Kidney (tissue), 14 donors: ENCODE measurements around the gene TNS3. TPM values are rescaled to one million over a fixed set of nuclear protein-coding genes. Genes with fewer than 3 reads are reported as not detected.

ENCODE experiments used
- DNase-seq, 5 donors: peaks; one replicate each; pipeline ENCODE4 v3.0.0-alpha.2; 2013 to 2020
- FAIRE-seq: peaks from 2 replicates; lab custom pipeline; 2012; peaks lifted over from hg19 to GRCh38; lab: Jason Lieb, UNC
- H3K27ac ChIP-seq, 2 donors: one replicate each; pipeline ENCODE4 v1.7.0; 2013; ENCODE audit warnings: low read depth in 2 of 2, low read length in 2 of 2, inconsistent platforms in 1 of 2
- H3K27me3 ChIP-seq: one replicate; pipeline ENCODE4 v1.7.1; 2013; ENCODE audit warnings: low read length, inconsistent platforms; ENCODE audit not compliant: control insufficient read depth, insufficient read depth
- H3K36me3 ChIP-seq, 3 donors: one replicate each; pipeline versions ENCODE4 v1.7.0 to v1.7.1; 2013; ENCODE audit warnings: low read length in 3 of 3, control low read depth in 1 of 3, inconsistent platforms in 1 of 3; ENCODE audit not compliant: insufficient read depth in 3 of 3, control insufficient read depth in 2 of 3
- H3K4me1 ChIP-seq, 3 donors: one replicate each; pipeline versions ENCODE4 v1.7.0 to v1.7.1; 2013; ENCODE audit warnings: low read length in 3 of 3, inconsistent platforms in 1 of 3, low read depth in 1 of 3; ENCODE audit not compliant: control insufficient read depth in 2 of 3, insufficient read depth in 2 of 3
- H3K4me3 ChIP-seq, 3 donors: one replicate each; pipeline versions ENCODE4 v1.7.0 to v1.8.1; 2013; ENCODE audit warnings: low read length in 3 of 3, control low read depth in 1 of 3, inconsistent platforms in 1 of 3
- H3K9ac ChIP-seq, 3 donors: one replicate each; pipeline versions ENCODE4 v1.7.0 to v1.7.1; 2013; ENCODE audit warnings: low read length in 3 of 3, control low read depth in 1 of 3, inconsistent platforms in 1 of 3
- H3K9me3 ChIP-seq, 3 donors: one replicate each; pipeline versions ENCODE4 v1.7.0 to v1.7.1; 2013; ENCODE audit warnings: low read length in 3 of 3, control low read depth in 1 of 3, inconsistent platforms in 1 of 3; ENCODE audit not compliant: control insufficient read depth in 2 of 3, insufficient read depth in 1 of 3
- intact Hi-C: fragments of 100-400 bp; cut with DNase I; formaldehyde crosslinking; loops from one replicate; pipeline ENCODE4 v1.11.1; 2022
- polyA plus RNA-seq: library from polyadenylated mRNA; stranded (reverse); fragments of 350-450 nt; fragmentation: Illumina TruSeq; extraction: RNeasy Lipid Tissue Mini Kit (QIAGEN cat#74804); gene quantifications from one replicate; pipeline ENCODE4 v1.2.3, GENCODE V29; 2014; ENCODE audit warnings: low read depth, low replicate concordance; ENCODE audit not compliant: insufficient read depth
- total RNA-seq: library from RNA; stranded (reverse); fragmentation: NEBNext Ultra II Directional; extraction: Animal tissue kit (Norgen Biotek cat#: 25700); gene quantifications from one replicate; pipeline ENCODE4 v1.2.1, GENCODE V29; 2021
- TF ChIP-seq, protein P1 (sequence below): IDR thresholded peaks from 3 replicates; pipeline ENCODE4 v1.5.1; 2012; ENCODE audit warnings: mild to moderate bottlenecking, moderate library complexity, borderline replicate concordance; ENCODE audit not compliant: insufficient read depth; ENCODE audit errors: extremely low read depth
- donor health status: control.
- donor health status: control.
- donor health status: control.
- donor health status: control.
- donor health status: control.
- donor health status: DM: yes; HTN: yes; CAD: no.
- donor health status: Normal renal cell carcinoma (clear cell type).

The TNS3 gene
- total and polyA plus RNA-seq, 2 donors from 2014 or later, result 38.4 to 198 TPM

DNA sequence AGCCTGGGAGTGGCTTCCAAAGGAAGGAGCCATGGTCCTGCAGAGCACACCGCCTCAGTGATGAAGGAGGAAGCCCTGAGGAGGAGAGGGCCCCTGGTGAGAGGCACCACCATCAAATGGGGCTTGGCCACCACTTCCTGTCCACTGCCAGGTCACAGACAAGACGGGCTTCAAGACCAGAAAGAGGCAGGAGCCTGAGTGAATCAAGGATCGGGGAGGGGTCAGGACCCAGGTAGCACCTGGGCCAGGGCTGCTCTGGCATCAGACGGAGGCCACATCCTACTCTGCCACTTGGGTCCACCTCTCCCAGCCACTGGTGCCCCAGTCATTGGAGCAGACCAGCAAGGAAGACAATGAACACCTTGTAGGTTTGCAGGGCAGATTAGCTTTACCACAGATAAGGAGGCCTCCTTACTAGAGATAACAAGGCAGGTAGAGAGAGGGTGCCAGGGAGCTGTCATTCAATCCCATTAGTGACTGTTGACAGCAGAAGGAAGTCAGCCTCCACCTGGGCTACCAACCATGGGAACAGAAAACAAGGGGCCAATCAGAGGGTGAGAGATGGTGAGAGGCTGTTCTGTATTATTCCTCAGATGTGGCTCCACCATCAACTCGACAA lies 143.4 kb downstream of the TNS3 start:
- no peak overlapping the region for H3K4me3 ChIP-seq
- FAIRE-seq, result no peak
- no peak overlapping the region for H3K9ac ChIP-seq
- TF ChIP-seq, protein P1, sequence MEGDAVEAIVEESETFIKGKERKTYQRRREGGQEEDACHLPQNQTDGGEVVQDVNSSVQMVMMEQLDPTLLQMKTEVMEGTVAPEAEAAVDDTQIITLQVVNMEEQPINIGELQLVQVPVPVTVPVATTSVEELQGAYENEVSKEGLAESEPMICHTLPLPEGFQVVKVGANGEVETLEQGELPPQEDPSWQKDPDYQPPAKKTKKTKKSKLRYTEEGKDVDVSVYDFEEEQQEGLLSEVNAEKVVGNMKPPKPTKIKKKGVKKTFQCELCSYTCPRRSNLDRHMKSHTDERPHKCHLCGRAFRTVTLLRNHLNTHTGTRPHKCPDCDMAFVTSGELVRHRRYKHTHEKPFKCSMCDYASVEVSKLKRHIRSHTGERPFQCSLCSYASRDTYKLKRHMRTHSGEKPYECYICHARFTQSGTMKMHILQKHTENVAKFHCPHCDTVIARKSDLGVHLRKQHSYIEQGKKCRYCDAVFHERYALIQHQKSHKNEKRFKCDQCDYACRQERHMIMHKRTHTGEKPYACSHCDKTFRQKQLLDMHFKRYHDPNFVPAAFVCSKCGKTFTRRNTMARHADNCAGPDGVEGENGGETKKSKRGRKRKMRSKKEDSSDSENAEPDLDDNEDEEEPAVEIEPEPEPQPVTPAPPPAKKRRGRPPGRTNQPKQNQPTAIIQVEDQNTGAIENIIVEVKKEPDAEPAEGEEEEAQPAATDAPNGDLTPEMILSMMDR, result no peak
- intact Hi-C loops, result loop anchor here (10.0 kb wide), 1 partner anchor 386 kb away; no protein-coding TSS in a partner anchor
- no peaks in the 10 kb centered on the region for H3K27me3 ChIP-seq
- no peak for DNase-seq
- H3K4me1 ChIP-seq, result peaks cover 0 to 19% (median 11%) of the 10 kb centered on the region in 3 donors
- no peaks in the 10 kb centered on the region for H3K9me3 ChIP-seq
- peaks cover 5 to 38% (median 17%) of the 10 kb centered on the region in 3 donors for H3K36me3 ChIP-seq
- no peak overlapping the region for H3K27ac ChIP-seq

DNA sequence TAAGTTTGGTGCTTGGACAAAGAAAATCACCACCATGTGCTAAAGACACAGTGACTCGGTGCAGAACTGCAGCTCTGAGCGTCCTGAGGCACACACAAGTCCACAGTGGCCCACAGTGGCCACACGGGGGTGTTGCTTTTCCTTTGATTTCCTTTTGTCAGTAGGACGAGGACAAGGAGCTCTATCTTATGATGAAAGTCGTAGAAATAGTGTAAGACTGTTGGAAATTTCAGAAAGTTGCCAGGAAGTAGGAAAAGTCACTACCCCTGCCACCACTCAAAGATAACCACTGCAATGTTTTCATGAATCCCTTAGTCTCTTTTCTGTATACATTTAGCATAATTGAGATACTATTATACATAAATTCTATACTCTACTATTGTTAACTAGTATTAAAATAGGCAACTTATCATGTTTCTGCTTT lies 146.0 kb downstream of the TNS3 start:
- DNase-seq (peak in 4 of 5 donors; percentile 72 to 87 (median 82)), FAIRE-seq (peak; percentile 68)
- no peak overlapping the region for H3K4me3 ChIP-seq
- H3K36me3 ChIP-seq, result peaks cover 5 to 39% (median 17%) of the 10 kb centered on the region in 3 donors
- no peak overlapping the region for H3K27ac ChIP-seq
- H3K4me1 ChIP-seq, result peaks cover 0 to 10% (median 8%) of the 10 kb centered on the region in 3 donors
- H3K9me3 ChIP-seq, result no peaks in the 10 kb centered on the region
- H3K9ac ChIP-seq, result no peak overlapping the region
- TF ChIP-seq, protein P1, result peak; percentile 79
- intact Hi-C loops, result loop anchor here (10.0 kb wide), 1 partner anchor 389 kb away; no protein-coding TSS in a partner anchor
- H3K27me3 ChIP-seq, result no peaks in the 10 kb centered on the region

DNA sequence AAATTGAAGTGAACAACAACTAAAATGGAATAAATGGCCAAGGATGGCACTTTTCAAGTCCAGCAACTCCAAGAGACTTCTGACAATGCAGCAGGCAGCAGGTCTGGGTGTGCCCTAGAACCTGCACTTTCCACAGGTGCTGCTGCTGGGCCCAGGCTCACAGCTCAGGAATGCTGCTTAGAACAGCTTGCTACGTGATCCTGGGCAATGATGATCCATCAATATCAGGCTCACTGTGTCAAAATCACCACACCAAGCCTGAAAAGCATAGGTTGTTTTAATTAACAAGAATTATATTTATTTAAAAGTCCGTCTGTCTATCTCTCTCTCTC lies 148.4 kb downstream of the TNS3 start:
- Histone ChIP-seq H3K36me3 (peaks cover 4 to 22% (median 11%) of the 10 kb centered on the region in 3 donors), H3K4me3 (no peak overlapping the region), H3K9ac (peak overlapping the region in 1 of 3 donors; percentile 22), H3K9me3 (no peaks in the 10 kb centered on the region), H3K27ac (no peak overlapping the region), H3K27me3 (no peaks in the 10 kb centered on the region), H3K4me1 (peaks cover 0 to 10% (median 9%) of the 10 kb centered on the region in 3 donors)
- TF ChIP-seq, protein P1, result no peak
- DNase-seq (no peak), FAIRE-seq (no peak)
- intact Hi-C loops, result loop anchor here (10.0 kb wide), 1 partner anchor 391 kb away; no protein-coding TSS in a partner anchor
